CD8-positive, alpha-beta memory T cell (primary cell): ENCODE results near the gene HSPA4. TPM values are rescaled to one million over a fixed set of nuclear protein-coding genes. Genes with fewer than 3 reads are reported as not detected.

ENCODE experiments used
- CTCF ChIA-PET: fragments of 350-600 bp; sonication (Branson Sonifier 250); formaldehyde crosslinking; loops from one replicate; lab custom pipeline; 2021; ENCODE audit warnings: antibody characterized with exemption; lab: Charles Lee
- POLR2A ChIA-PET: fragments of 350-600 bp; sonication (Branson Sonifier 250); formaldehyde crosslinking; loops from one replicate; lab custom pipeline; 2021; ENCODE audit warnings: antibody characterized with exemption; lab: Charles Lee
- DNase-seq, 5 donors: peaks; one replicate each; pipeline versions ENCODE4 v3.0.0 to v3.0.0-alpha.2; 2020 to 2022; ENCODE audit warnings: mixed read lengths in 1 of 5
- H3K27ac ChIP-seq: one replicate; pipeline ENCODE4 v1.7.0; 2013; ENCODE audit warnings: low read depth, mild to moderate bottlenecking, low read length, moderate library complexity
- H3K27me3 ChIP-seq: 2 replicates; pipeline ENCODE4 v1.7.0; 2013; ENCODE audit warnings: low read length, mild to moderate bottlenecking; ENCODE audit not compliant: insufficient read depth, poor library complexity, severe bottlenecking
- H3K36me3 ChIP-seq: 2 replicates; pipeline ENCODE4 v1.7.0; 2013; ENCODE audit warnings: mild to moderate bottlenecking, low read length, moderate library complexity; ENCODE audit not compliant: insufficient read depth
- H3K4me1 ChIP-seq: 2 replicates; pipeline ENCODE4 v1.7.0; 2013; ENCODE audit warnings: mild to moderate bottlenecking, low read length, moderate library complexity; ENCODE audit not compliant: insufficient read depth
- H3K4me3 ChIP-seq: 2 replicates; pipeline ENCODE4 v1.7.0; 2013; ENCODE audit warnings: mild to moderate bottlenecking, low read length
- H3K9me3 ChIP-seq: 2 replicates; pipeline ENCODE4 v1.7.0; 2013; ENCODE audit warnings: mild to moderate bottlenecking, low read length
- H3K27ac Mint-ChIP-seq, 8 donors: one replicate each; pipeline ENCODE4 v1.8.0; 2020 to 2021; ENCODE audit warnings: mixed read lengths in 8 of 8, mild to moderate bottlenecking in 6 of 8, inconsistent platforms in 3 of 8, moderate library complexity in 3 of 8
- H3K27me3 Mint-ChIP-seq, 2 donors: one replicate each; pipeline ENCODE4 v1.8.0; 2020 to 2021; ENCODE audit warnings: mixed read lengths in 2 of 2, mild to moderate bottlenecking in 1 of 2, moderate library complexity in 1 of 2
- H3K36me3 Mint-ChIP-seq, 3 donors: one replicate each; pipeline ENCODE4 v1.8.0; 2020 to 2021; ENCODE audit warnings: mixed read lengths in 3 of 3, inconsistent platforms in 1 of 3, mild to moderate bottlenecking in 1 of 3
- H3K4me1 Mint-ChIP-seq, 3 donors: one replicate each; pipeline ENCODE4 v1.8.0; 2020 to 2021; ENCODE audit warnings: mixed read lengths in 3 of 3, inconsistent platforms in 1 of 3, mild to moderate bottlenecking in 1 of 3
- H3K4me3 Mint-ChIP-seq, 7 donors: one replicate each; pipeline ENCODE4 v1.8.0; 2020 to 2021; ENCODE audit warnings: mixed read lengths in 7 of 7, mild to moderate bottlenecking in 6 of 7, moderate library complexity in 4 of 7, inconsistent platforms in 2 of 7
- H3K9me3 Mint-ChIP-seq, 5 donors: one replicate each; pipeline ENCODE4 v1.8.0; 2020 to 2022; ENCODE audit warnings: mixed read lengths in 5 of 5, mild to moderate bottlenecking in 3 of 5, moderate library complexity in 2 of 5, inconsistent platforms in 1 of 5
- polyA plus RNA-seq: library from polyadenylated mRNA; unstranded; fragments of 300-500 nt; fragmentation: Illumina TruSeq; gene quantifications from one replicate; pipeline ENCODE4 v1.2.3, GENCODE V29; 2021
- total RNA-seq, 2 experiments: library from RNA; stranded (reverse); gene quantifications; one replicate each; pipeline ENCODE4 v1.2.3, GENCODE V29; 2021

The HSPA4 gene
- total and polyA plus RNA-seq, 3 experiments from 2014 or later, result 39.8 to 244 (median 236) TPM

DNA sequence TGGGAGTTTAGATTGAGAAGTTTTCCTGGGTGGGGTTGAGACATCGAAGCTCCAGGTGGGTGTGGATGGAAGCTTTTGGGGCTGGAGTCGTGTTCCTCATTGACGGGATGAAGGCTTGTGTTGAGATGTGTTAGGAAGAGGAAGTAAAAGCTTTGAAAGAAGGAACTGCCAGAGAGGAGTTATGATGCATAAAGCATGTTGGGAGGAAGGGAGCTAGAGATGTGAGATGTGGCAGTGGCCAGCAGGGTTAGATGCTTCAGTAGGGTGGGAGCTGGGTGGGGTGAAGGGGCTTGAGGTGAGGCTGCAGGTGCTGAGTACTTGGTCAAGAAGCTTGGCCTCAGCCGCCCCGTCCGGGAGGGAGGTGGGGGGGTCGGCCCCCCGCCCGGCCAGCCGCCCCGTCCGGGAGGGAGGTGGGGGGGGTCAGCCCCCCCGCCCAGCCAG, 56.7 kb downstream of the HSPA4 start:
- DNase-seq, result no peak
- no peak overlapping the region for H3K27ac ChIP-seq
- H3K9me3 Mint-ChIP-seq, result no peaks in the 10 kb centered on the region
- H3K36me3 ChIP-seq, result peaks cover 19% of the 10 kb centered on the region
- no peak overlapping the region for H3K4me3 Mint-ChIP-seq
- H3K4me1 ChIP-seq, result peaks cover 13% of the 10 kb centered on the region
- H3K4me3 ChIP-seq, result no peak overlapping the region
- H3K4me1 Mint-ChIP-seq, result peaks cover 12 to 28% (median 20%) of the 10 kb centered on the region in 3 donors
- peaks cover 2 to 3% of the 10 kb centered on the region in 2 donors for H3K27me3 Mint-ChIP-seq
- peaks cover 0 to 24% (median 8%) of the 10 kb centered on the region in 3 donors for H3K36me3 Mint-ChIP-seq
- ChIA-PET POLR2A (no interaction called here), CTCF (interaction anchor here (0.8 to 1.1 kb wide), 2 partner anchors 179 to 182 kb away, joined by 3 to 4 read pairs; no protein-coding TSS in a partner anchor)
- no peaks in the 10 kb centered on the region for H3K9me3 ChIP-seq
- H3K27ac Mint-ChIP-seq, result peak overlapping the region in 2 of 8 donors; percentile 11 to 64
- H3K27me3 ChIP-seq, result no peaks in the 10 kb centered on the region

GRCh38 chr5:133109655-133110483, 58.1 kb downstream of the HSPA4 start:
- H3K9me3 Mint-ChIP-seq, result no peaks in the 10 kb centered on the region
- H3K36me3 ChIP-seq, result peaks cover 5% of the 10 kb centered on the region
- H3K4me3 ChIP-seq, result no peak overlapping the region
- H3K4me3 Mint-ChIP-seq, result no peak overlapping the region
- no peaks in the 10 kb centered on the region for H3K27me3 ChIP-seq
- ChIA-PET CTCF (interaction anchor here (0.9 to 2.9 kb wide), 5 partner anchors 10 to 313 kb away, joined by 3 to 15 read pairs (median 4); no protein-coding TSS in a partner anchor), POLR2A (no interaction called here)
- no peak for DNase-seq
- H3K4me1 Mint-ChIP-seq, result peaks cover 12 to 28% (median 20%) of the 10 kb centered on the region in 3 donors
- H3K27ac ChIP-seq, result no peak overlapping the region
- peaks cover 2 to 3% of the 10 kb centered on the region in 2 donors for H3K27me3 Mint-ChIP-seq
- H3K36me3 Mint-ChIP-seq, result peaks cover 0 to 11% (median 6%) of the 10 kb centered on the region in 3 donors
- H3K4me1 ChIP-seq, result peaks cover 13% of the 10 kb centered on the region
- H3K9me3 ChIP-seq, result no peaks in the 10 kb centered on the region
- H3K27ac Mint-ChIP-seq, result peak overlapping the region in 1 of 8 donors; percentile 39

DNA sequence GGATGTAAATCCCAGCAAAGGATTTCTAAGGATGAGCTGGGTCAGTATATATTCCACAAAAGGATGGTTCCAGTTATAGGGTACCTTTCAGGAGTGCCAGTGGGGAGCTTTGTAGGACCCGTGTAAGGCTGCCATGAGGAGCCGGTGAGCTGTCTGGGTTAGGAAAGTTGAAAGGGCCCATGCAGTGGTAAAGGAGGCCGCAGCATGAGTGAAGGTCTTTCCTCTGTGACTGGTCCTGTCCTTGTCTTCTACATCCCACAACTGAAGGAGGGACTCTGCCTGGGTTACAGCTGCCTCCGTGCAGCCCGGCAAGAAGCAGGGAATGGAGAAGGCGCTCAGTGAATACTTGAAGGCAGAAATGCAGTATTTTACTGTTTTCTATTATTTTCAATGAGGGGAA, 58.9 kb downstream of the HSPA4 start:
- CTCF ChIA-PET, result interaction anchor here (0.9 to 2.9 kb wide), 10 partner anchors 8 to 312 kb away, joined by 3 to 15 read pairs (median 4); no protein-coding TSS in a partner anchor
- H3K36me3 ChIP-seq, result no peaks in the 10 kb centered on the region
- no peak overlapping the region for H3K27ac ChIP-seq
- no peaks in the 10 kb centered on the region for H3K27me3 ChIP-seq
- no peak overlapping the region for H3K4me3 ChIP-seq
- H3K27me3 Mint-ChIP-seq, result peaks cover 2 to 3% of the 10 kb centered on the region in 2 donors
- peaks cover 13% of the 10 kb centered on the region for H3K4me1 ChIP-seq
- H3K9me3 Mint-ChIP-seq, result no peaks in the 10 kb centered on the region
- no peaks in the 10 kb centered on the region for H3K9me3 ChIP-seq
- H3K4me3 Mint-ChIP-seq, result no peak overlapping the region
- H3K4me1 Mint-ChIP-seq, result peaks cover 12 to 23% (median 20%) of the 10 kb centered on the region in 3 donors
- peak overlapping the region in 2 of 8 donors; percentile 48 for H3K27ac Mint-ChIP-seq
- no peak for DNase-seq
- peaks cover 0 to 2% (median 0%) of the 10 kb centered on the region in 3 donors for H3K36me3 Mint-ChIP-seq
- POLR2A ChIA-PET, result no interaction called here

GRCh38 chr5:133111299-133111698, 59.5 kb downstream of the HSPA4 start:
- Histone ChIP-seq H3K4me1 (peaks cover 12% of the 10 kb centered on the region), H3K36me3 (no peaks in the 10 kb centered on the region), H3K27ac (no peak overlapping the region), H3K9me3 (no peaks in the 10 kb centered on the region), H3K4me3 (no peak overlapping the region), H3K27me3 (no peaks in the 10 kb centered on the region)
- Mint-ChIP-seq H3K36me3 (no peaks in the 10 kb centered on the region), H3K9me3 (no peaks in the 10 kb centered on the region), H3K4me1 (peaks cover 12 to 23% (median 20%) of the 10 kb centered on the region in 3 donors), H3K27ac (no peak overlapping the region), H3K4me3 (peak overlapping the region in 3 of 7 donors; percentile 68 to 83 (median 69)), H3K27me3 (peaks cover 2 to 3% of the 10 kb centered on the region in 2 donors)
- ChIA-PET CTCF (interaction anchor here (0.6 to 2.9 kb wide), 17 partner anchors 9 to 929 kb away, joined by 3 to 15 read pairs (median 3); no protein-coding TSS in a partner anchor), POLR2A (no interaction called here)
- DNase-seq, result peak; percentile 54 to 79 (median 63)

DNA sequence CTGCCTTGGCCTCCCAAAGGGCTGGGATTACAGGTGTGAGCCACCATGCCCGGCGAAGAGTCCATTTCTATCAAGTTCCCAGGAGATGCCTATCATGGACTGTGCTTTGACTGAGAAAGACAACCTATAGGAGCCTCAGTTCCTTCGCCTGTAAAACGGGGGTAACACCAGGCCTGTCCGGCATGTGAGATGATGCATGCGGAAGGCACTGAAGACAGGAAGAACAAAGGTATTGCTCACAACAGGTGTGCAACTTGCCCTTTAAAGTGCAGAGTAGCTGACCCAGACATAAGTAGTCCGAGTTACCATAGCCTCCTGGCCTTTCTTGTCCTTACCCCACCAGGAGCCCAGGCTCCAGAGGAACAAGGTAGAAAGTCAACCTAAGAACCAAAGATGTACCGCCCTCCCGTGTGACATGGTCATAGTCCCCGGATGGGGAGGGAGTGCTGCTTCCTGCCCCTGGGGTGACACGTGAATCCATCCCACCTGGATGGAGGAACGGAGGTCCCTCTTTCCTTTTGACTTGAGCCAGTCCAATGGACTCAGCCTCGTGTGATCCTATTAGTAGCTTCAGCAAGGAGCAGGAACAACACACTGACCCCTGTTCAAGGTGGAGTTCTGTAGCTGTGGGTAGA, 60.3 kb downstream of the HSPA4 start:
- Histone ChIP-seq H3K9me3 (no peaks in the 10 kb centered on the region), H3K36me3 (no peaks in the 10 kb centered on the region), H3K27ac (no peak overlapping the region), H3K4me3 (no peak overlapping the region), H3K27me3 (no peaks in the 10 kb centered on the region), H3K4me1 (peaks cover 6% of the 10 kb centered on the region)
- CTCF ChIA-PET, result interaction anchor here (0.6 to 3.5 kb wide), 10 partner anchors 26 to 928 kb away, joined by 3 to 15 read pairs (median 4); no protein-coding TSS in a partner anchor
- Mint-ChIP-seq H3K27me3 (peaks cover 2 to 3% of the 10 kb centered on the region in 2 donors), H3K27ac (no peak overlapping the region), H3K4me1 (peaks cover 6 to 16% (median 13%) of the 10 kb centered on the region in 3 donors), H3K9me3 (no peaks in the 10 kb centered on the region), H3K4me3 (no peak overlapping the region), H3K36me3 (no peaks in the 10 kb centered on the region)
- no peak for DNase-seq
- POLR2A ChIA-PET, result interaction anchor here (0.7 kb wide), 1 partner anchor 103 kb away, joined by 4 read pairs; no protein-coding TSS in a partner anchor

- H3K27me3 ChIP-seq, result no peaks in the 10 kb centered on the region
- H3K4me3 Mint-ChIP-seq, result no peak overlapping the region
- peaks cover under 1 to 2% of the 10 kb centered on the region in 2 donors for H3K27me3 Mint-ChIP-seq
- H3K4me1 Mint-ChIP-seq, result peaks cover 4 to 10% (median 9%) of the 10 kb centered on the region in 3 donors
- no peaks in the 10 kb centered on the region for H3K9me3 ChIP-seq
- no peaks in the 10 kb centered on the region for H3K36me3 ChIP-seq
- H3K36me3 Mint-ChIP-seq, result no peaks in the 10 kb centered on the region
- no peak for DNase-seq
- H3K4me3 ChIP-seq, result no peak overlapping the region
- peak overlapping the region in 1 of 8 donors; percentile 74 for H3K27ac Mint-ChIP-seq
- no peaks in the 10 kb centered on the region for H3K9me3 Mint-ChIP-seq
- ChIA-PET POLR2A (no interaction called here), CTCF (interaction anchor here (0.8 to 3.5 kb wide), 5 partner anchors 9 to 174 kb away, joined by 3 to 9 read pairs (median 3); no protein-coding TSS in a partner anchor)
- H3K27ac ChIP-seq, result no peak overlapping the region
- peaks cover 6% of the 10 kb centered on the region for H3K4me1 ChIP-seq
Measured at GRCh38 chr5:133113331-133114061, 61.7 kb downstream of the HSPA4 start.

DNA sequence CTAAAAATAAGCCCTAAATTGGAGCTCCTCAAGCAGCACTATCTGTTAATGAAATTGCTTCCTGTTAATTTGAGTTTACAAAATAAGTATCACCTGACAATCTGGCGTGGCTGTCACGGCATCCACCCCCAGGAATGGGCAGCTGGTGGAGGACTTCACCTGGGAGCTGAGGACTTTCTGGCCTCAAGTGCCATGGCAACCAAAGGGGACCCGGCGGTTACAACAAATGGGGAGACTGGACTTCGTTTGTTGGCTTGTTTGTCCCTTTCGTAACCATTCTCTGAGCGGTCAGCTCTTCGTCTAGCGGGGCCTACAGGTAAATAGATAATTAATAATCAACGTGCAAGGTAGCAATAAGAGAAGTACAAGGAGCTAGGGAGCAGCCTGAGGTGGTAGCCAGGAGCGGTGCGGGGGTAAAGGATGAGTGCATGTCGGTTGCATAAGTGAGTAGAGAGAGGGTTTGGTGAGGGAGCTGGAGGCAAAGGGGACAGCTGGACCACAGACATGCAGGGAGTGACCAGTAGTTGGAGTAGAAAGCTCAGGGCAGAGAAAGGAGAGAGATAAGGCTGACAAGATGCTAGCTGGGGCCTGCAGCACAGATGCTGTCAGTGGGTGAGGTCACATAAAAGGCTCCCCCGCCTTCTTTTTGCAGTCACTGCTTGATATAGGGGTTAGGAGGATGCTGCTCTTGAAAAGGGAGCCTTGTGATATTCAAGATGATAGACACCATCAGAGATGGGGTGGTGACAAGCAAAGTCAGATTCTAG, 62.5 kb downstream of the HSPA4 start:
- Mint-ChIP-seq H3K4me3 (no peak overlapping the region), H3K27ac (peak overlapping the region in 1 of 8 donors; percentile 2), H3K4me1 (peaks cover 4 to 9% (median 9%) of the 10 kb centered on the region in 3 donors), H3K27me3 (peaks cover 0 to 2% of the 10 kb centered on the region in 2 donors), H3K9me3 (no peaks in the 10 kb centered on the region), H3K36me3 (no peaks in the 10 kb centered on the region)
- Histone ChIP-seq H3K4me3 (no peak overlapping the region), H3K27me3 (no peaks in the 10 kb centered on the region), H3K4me1 (peaks cover 6% of the 10 kb centered on the region), H3K9me3 (no peaks in the 10 kb centered on the region), H3K27ac (no peak overlapping the region), H3K36me3 (no peaks in the 10 kb centered on the region)
- ChIA-PET POLR2A (no interaction called here), CTCF (interaction anchor here (0.8 to 3.5 kb wide), 4 partner anchors 10 to 173 kb away, joined by 3 to 9 read pairs (median 3); no protein-coding TSS in a partner anchor)
- no peak for DNase-seq
